Neural cell (in vitro differentiated cells): ENCODE measurements around the gene PLD3. TPM values are rescaled to one million over a fixed set of nuclear protein-coding genes. Genes with fewer than 3 reads are reported as not detected.

Experiments
- H2AFZ ChIP-seq: fragments of 200-600, 300-800 bp; sonication (generic), shearing (Covaris generic); 2 replicates; pipeline ENCODE4 v1.6.0; 2014; ENCODE audit warnings: low read depth, mild to moderate bottlenecking, antibody characterized with exemption, low read length, moderate library complexity
- H3F3A ChIP-seq: fragments of 200-600 bp; shearing (Covaris generic); 2 replicates; pipeline ENCODE4 v1.6.1; 2016; ENCODE audit warnings: mild to moderate bottlenecking, moderate library complexity, mixed read lengths, antibody characterized with exemption, low read length; ENCODE audit not compliant: insufficient read depth, poor library complexity, severe bottlenecking
- H3K27ac ChIP-seq: fragments of 200-600, 300-800 bp; sonication (generic), shearing (Covaris generic); 2 replicates; pipeline ENCODE4 v1.5.1; 2014; ENCODE audit warnings: mild to moderate bottlenecking, low read length, moderate library complexity
- H3K27me3 ChIP-seq: fragments of 300-800, 200-600 bp; sonication (generic), shearing (Covaris generic); 2 replicates; pipeline ENCODE4 v1.6.0; 2014; ENCODE audit warnings: mild to moderate bottlenecking, low read depth, low read length, moderate library complexity; ENCODE audit not compliant: insufficient read depth
- H3K36me3 ChIP-seq: fragments of 300-800, 200-600 bp; sonication (generic), shearing (Covaris generic); 2 replicates; pipeline ENCODE4 v1.5.1; 2014; ENCODE audit warnings: mild to moderate bottlenecking, antibody characterized with exemption, low read length, moderate library complexity; ENCODE audit not compliant: insufficient read depth
- H3K4me2 ChIP-seq: fragments of 300-800, 200-600 bp; sonication (generic), shearing (Covaris generic); 2 replicates; pipeline ENCODE4 v1.6.0; 2014; ENCODE audit warnings: mild to moderate bottlenecking, low read length
- H3K4me3 ChIP-seq: fragments of 300-800, 200-600 bp; sonication (generic), shearing (Covaris generic); 2 replicates; pipeline ENCODE4 v1.5.1; 2014; ENCODE audit warnings: mild to moderate bottlenecking, low read length, moderate library complexity
- H3K79me2 ChIP-seq: fragments of 200-600 bp; shearing (Covaris generic); replicated peaks from 2 replicates; pipeline ENCODE4 v1.6.0; 2014; ENCODE audit warnings: mild to moderate bottlenecking, low read length, moderate library complexity; ENCODE audit not compliant: insufficient read depth
- H3K9ac ChIP-seq: fragments of 300-800, 200-600 bp; sonication (generic), shearing (Covaris generic); 2 replicates; pipeline ENCODE4 v1.6.1; 2016; ENCODE audit warnings: mild to moderate bottlenecking, low read length, mixed read lengths
- H3K9me2 ChIP-seq: fragments of 200-600 bp; shearing (Covaris generic); 2 replicates; pipeline ENCODE4 v1.6.1; 2016; ENCODE audit warnings: mild to moderate bottlenecking, low read length, mixed read lengths; ENCODE audit not compliant: insufficient read depth
- H3K9me3 ChIP-seq: fragments of 200-600, 300-800 bp; sonication (generic), shearing (Covaris generic); 2 replicates; pipeline ENCODE4 v1.6.1; 2016; ENCODE audit warnings: mild to moderate bottlenecking, mixed run types, low read length, moderate library complexity, mixed read lengths
- H4K20me1 ChIP-seq: fragments of 200-600 bp; shearing (Covaris generic); 2 replicates; pipeline ENCODE4 v1.6.1; 2016; ENCODE audit warnings: mild to moderate bottlenecking, mixed run types; ENCODE audit not compliant: insufficient read depth
- EP300 ChIP-seq: fragments of 450-650 bp; conservative IDR thresholded peaks from 2 replicates; pipeline ENCODE4 v1.6.1; 2014; ENCODE audit warnings: antibody characterized with exemption, mild to moderate bottlenecking, moderate library complexity; ENCODE audit not compliant: poor library complexity, severe bottlenecking
- EZH2 ChIP-seq: fragments of 200-600, 300-800 bp; shearing (Covaris generic), sonication (generic); IDR thresholded peaks from 2 replicates; pipeline ENCODE4 v1.6.1; 2014; ENCODE audit warnings: antibody characterized with exemption, low read length, borderline replicate concordance, mild to moderate bottlenecking; ENCODE audit not compliant: insufficient read depth, poor library complexity, severe bottlenecking
- MXI1 ChIP-seq: fragments of 450-650 bp; conservative IDR thresholded peaks from 2 replicates; pipeline ENCODE4 v1.6.1; 2014; ENCODE audit warnings: antibody characterized with exemption, mild to moderate bottlenecking; ENCODE audit not compliant: poor library complexity, severe bottlenecking
- POLR2AphosphoS5 ChIP-seq: IDR thresholded peaks from 2 replicates; pipeline ENCODE4 v1.6.1; 2012
- RAD21 ChIP-seq: fragments of 450-650 bp; conservative IDR thresholded peaks from 2 replicates; pipeline ENCODE4 v1.6.1; 2014; ENCODE audit warnings: antibody characterized with exemption, mild to moderate bottlenecking, moderate library complexity
- REST ChIP-seq: IDR thresholded peaks from 2 replicates; pipeline ENCODE4 v1.6.1; 2012; ENCODE audit warnings: borderline replicate concordance
- SMC3 ChIP-seq: fragments of 450-650 bp; conservative IDR thresholded peaks from 2 replicates; pipeline ENCODE4 v1.6.1; 2014; ENCODE audit warnings: antibody characterized with exemption, mild to moderate bottlenecking, moderate library complexity; ENCODE audit not compliant: poor library complexity
- TAF1 ChIP-seq: IDR thresholded peaks from 2 replicates; pipeline ENCODE4 v1.6.1; 2012; ENCODE audit warnings: low read depth
- polyA plus RNA-seq: library from polyadenylated mRNA; depleted of rRNA; stranded (reverse); fragments of >200 nt; gene quantifications from 2 replicates; pipeline ENCODE4 v1.2.3, GENCODE V29; 2014
- TF ChIP-seq, protein P1 (sequence below): fragments of 450-650 bp; IDR thresholded peaks from 2 replicates; pipeline ENCODE4 v1.5.1; 2014; ENCODE audit warnings: antibody characterized with exemption, mild to moderate bottlenecking, moderate library complexity; ENCODE audit not compliant: poor library complexity, severe bottlenecking

PLD3 gene
- polyA plus RNA-seq, 1 donor from 2014 or later = 426 TPM

- TF ChIP-seq EP300 (no peak), EZH2 (no peak), MXI1 (no peak), POLR2AphosphoS5 (no peak), REST (no peak), SMC3 (no peak), TAF1 (no peak), RAD21 (no peak)
- TF ChIP-seq, protein P1, sequence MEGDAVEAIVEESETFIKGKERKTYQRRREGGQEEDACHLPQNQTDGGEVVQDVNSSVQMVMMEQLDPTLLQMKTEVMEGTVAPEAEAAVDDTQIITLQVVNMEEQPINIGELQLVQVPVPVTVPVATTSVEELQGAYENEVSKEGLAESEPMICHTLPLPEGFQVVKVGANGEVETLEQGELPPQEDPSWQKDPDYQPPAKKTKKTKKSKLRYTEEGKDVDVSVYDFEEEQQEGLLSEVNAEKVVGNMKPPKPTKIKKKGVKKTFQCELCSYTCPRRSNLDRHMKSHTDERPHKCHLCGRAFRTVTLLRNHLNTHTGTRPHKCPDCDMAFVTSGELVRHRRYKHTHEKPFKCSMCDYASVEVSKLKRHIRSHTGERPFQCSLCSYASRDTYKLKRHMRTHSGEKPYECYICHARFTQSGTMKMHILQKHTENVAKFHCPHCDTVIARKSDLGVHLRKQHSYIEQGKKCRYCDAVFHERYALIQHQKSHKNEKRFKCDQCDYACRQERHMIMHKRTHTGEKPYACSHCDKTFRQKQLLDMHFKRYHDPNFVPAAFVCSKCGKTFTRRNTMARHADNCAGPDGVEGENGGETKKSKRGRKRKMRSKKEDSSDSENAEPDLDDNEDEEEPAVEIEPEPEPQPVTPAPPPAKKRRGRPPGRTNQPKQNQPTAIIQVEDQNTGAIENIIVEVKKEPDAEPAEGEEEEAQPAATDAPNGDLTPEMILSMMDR = no peak
- Histone ChIP-seq H3K79me2 (no peaks in the 10 kb centered on the region), H3K36me3 (no peaks in the 10 kb centered on the region), H3K9me3 (no peaks in the 10 kb centered on the region), H2AFZ (no peak overlapping the region), H3K9me2 (no peaks in the 10 kb centered on the region), H4K20me1 (no peaks in the 10 kb centered on the region), H3K27me3 (no peaks in the 10 kb centered on the region), H3K9ac (no peak overlapping the region), H3K27ac (no peak overlapping the region), H3K4me2 (no peak overlapping the region), H3F3A (no peaks in the 10 kb centered on the region), H3K4me3 (no peak overlapping the region)
These were observed 27.9 kb upstream of the PLD3 start for GRCh38 chr19:40320558-40320935.

DNA sequence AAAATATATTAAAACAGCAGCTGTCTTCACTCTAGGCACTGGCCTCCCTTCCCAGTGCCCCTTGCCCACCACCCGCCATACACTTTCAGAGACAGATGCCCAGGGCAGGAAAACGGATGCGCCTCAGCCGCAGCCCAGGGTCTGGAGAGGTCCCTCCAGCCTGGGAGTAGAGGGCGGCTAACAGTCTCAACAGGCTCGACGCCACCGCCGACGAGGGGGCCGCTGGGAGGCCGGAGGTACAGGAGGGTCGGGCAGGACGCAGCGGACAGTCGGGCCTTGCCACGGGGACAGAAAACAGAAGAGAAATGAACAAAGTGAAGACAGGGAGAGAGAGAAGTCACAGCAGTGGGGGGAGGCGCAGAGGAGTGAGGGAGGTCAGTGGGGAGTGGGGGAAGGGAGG lies 27.4 kb upstream of the PLD3 start:
- Histone ChIP-seq H3K27ac (no peak overlapping the region), H3K36me3 (no peaks in the 10 kb centered on the region)
- TF ChIP-seq EZH2 = no peak
- no peak for TF ChIP-seq MXI1
- TF ChIP-seq SMC3 = no peak
- no peak for TF ChIP-seq POLR2AphosphoS5
- TF ChIP-seq RAD21 = no peak
- TF ChIP-seq, protein P1 = no peak
- TF ChIP-seq REST = no peak
- no peak for TF ChIP-seq EP300
- TF ChIP-seq TAF1 = no peak

More for the DNA sequence above, 27.4 kb upstream of the PLD3 start:
- Histone ChIP-seq H3K79me2 (no peaks in the 10 kb centered on the region), H3F3A (no peaks in the 10 kb centered on the region), H3K4me2 (no peak overlapping the region), H3K9me2 (no peaks in the 10 kb centered on the region), H3K9ac (no peak overlapping the region), H4K20me1 (no peaks in the 10 kb centered on the region), H3K9me3 (no peaks in the 10 kb centered on the region), H3K4me3 (no peak overlapping the region), H2AFZ (no peak overlapping the region), H3K27me3 (no peaks in the 10 kb centered on the region)
